Activated naive CD8-positive, alpha-beta T cell (primary cell): ENCODE data around the gene SQSTM1.
A peak's percentile ranks its signal among the peaks of the same experiment; 100 is the strongest.

ENCODE experiments used
- H3K27ac Mint-ChIP-seq: one replicate; pipeline ENCODE4 v1.8.0; 2021; ENCODE audit warnings: mixed read lengths
- H3K27me3 Mint-ChIP-seq: one replicate; pipeline ENCODE4 v1.8.0; 2021; ENCODE audit warnings: mixed read lengths
- H3K36me3 Mint-ChIP-seq: one replicate; pipeline ENCODE4 v1.8.0; 2021; ENCODE audit warnings: mixed read lengths
- H3K4me1 Mint-ChIP-seq: one replicate; pipeline ENCODE4 v1.8.0; 2021; ENCODE audit warnings: low read depth, mixed read lengths
- H3K4me3 Mint-ChIP-seq: one replicate; pipeline ENCODE4 v1.8.0; 2021; ENCODE audit warnings: mild to moderate bottlenecking, mixed read lengths
- H3K9me3 Mint-ChIP-seq: one replicate; pipeline ENCODE4 v1.8.0; 2021; ENCODE audit warnings: low read depth, mixed read lengths

Gene SQSTM1

DNA sequence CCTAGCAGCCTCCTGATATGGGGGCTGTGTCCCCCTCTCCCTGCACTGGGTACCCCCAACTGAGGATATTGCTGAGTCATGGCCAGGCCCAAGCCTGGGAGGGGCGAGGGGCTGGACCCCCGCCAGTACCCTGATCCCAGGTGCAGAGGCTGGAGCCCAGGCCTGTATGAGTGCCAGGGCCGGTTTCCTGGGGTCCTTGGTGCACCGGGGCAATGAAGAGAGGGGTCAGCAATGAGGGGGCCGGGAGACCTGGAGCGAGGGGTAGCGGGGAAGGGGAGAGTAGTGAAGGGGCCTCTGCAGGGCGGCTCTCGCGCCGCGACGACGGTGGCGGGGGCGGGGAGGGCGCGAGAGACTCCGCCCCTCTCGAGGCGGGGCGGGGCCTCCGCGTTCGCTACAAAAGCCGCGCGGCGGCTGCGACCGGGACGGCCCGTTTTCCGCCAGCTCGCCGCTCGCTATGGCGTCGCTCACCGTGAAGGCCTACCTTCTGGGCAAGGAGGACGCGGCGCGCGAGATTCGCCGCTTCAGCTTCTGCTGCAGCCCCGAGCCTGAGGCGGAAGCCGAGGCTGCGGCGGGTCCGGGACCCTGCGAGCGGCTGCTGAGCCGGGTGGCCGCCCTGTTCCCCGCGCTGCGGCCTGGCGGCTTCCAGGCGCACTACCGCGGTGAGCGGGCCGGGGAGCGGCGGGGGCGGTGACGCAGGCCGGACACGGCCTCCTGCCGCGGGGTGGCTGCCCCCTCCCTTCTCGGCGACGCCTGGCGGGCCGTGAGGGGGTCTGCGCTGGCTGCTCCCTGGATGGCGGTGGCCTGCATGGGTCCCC lies at the start of gene SQSTM1:
TSS of gene SQSTM1 (plus strand) at position 423 of the 815 bp plus-strand sequence. CDS start at position 455, 32 bp downstream.
- peaks cover 49% of the 10 kb centered on the region for H3K4me1 Mint-ChIP-seq

DNA sequence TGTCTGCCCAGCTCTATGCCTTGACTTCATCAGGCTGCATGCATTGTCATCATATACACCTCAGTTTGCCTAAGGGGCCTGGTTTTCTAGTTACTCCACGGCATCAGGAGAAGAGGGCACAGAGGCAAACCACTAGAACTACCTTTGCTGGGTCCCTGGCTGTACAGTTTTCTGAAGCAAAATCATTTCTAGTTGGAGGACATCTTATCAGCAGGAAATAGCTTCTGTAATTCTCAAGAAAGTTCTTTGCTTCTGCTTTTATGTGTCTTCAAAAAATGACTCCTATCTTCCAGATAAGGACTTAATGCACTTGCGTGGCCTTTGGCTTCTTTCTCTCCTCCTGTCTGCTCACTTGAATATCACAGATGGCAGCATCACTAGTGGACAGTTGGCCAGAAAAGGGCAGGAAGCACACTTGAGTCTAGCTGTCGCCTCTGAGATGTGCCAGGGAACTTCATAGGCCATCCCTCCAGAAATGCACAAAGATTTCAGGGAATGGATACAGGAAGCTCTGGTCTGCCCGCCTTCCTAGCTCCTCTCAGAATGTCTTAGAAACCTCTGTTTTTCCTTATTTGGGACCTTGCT lies 49.3 kb upstream of the SQSTM1 start:
- H3K4me1 Mint-ChIP-seq: peaks cover 11% of the 10 kb centered on the region
- H3K27ac Mint-ChIP-seq: no peak overlapping the region
- H3K27me3 Mint-ChIP-seq: no peaks in the 10 kb centered on the region
- no peaks in the 10 kb centered on the region for H3K9me3 Mint-ChIP-seq
- no peak overlapping the region for H3K4me3 Mint-ChIP-seq
- H3K36me3 Mint-ChIP-seq: no peaks in the 10 kb centered on the region

More for the DNA sequence above, at the start of gene SQSTM1:
- Mint-ChIP-seq H3K9me3 (no peaks in the 10 kb centered on the region), H3K4me3 (peak within 1 kb of the TSS; percentile 92), H3K27me3 (no peaks in the 10 kb centered on the region), H3K36me3 (peaks cover 5% of the 10 kb centered on the region), H3K27ac (peak within 1 kb of the TSS; percentile 86)

DNA sequence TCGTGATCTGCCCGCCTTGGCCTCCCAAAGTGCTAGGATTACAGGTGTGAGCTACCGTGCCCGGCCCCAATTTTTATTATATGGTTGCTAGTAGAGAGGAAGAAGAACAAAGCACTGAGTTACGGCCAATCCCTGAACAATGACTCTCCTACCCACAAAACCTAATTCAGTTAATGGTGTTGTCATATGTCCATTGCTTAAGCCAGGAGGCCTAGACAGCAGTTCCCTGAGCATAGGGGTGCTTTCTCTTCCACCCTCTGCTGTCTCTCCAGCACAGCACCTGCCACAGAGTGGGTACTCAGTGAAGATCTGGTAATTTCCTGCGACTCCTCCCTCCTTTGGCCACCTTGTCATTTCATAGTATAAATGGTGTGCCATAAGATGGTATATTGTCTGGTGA lies 48.4 kb upstream of the SQSTM1 start:
- Mint-ChIP-seq H3K27me3 (no peaks in the 10 kb centered on the region), H3K36me3 (no peaks in the 10 kb centered on the region), H3K9me3 (no peaks in the 10 kb centered on the region), H3K4me3 (no peak overlapping the region), H3K27ac (no peak overlapping the region), H3K4me1 (peaks cover 8% of the 10 kb centered on the region)

DNA sequence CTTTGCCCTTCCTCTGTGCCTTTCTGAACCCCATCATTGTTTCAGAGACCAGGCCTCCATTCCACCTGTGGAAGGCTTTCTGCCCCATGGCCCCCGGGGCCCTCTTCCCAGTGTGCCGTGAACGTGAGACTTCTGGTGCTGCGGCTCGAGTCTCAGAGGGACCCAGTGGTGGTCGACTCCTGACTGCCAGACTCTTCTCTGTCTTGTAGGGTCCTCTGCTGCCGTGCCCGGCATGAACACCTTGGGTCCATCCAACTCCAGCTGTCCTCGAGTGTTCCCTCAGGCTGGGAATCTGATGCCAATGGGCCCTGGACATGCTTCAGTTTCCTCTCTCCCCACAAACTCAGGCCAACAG lies 47.0 kb upstream of the SQSTM1 start:
- Mint-ChIP-seq H3K27ac (no peak overlapping the region), H3K9me3 (no peaks in the 10 kb centered on the region), H3K4me1 (peaks cover 2% of the 10 kb centered on the region), H3K27me3 (no peaks in the 10 kb centered on the region), H3K36me3 (no peaks in the 10 kb centered on the region), H3K4me3 (no peak overlapping the region)

DNA sequence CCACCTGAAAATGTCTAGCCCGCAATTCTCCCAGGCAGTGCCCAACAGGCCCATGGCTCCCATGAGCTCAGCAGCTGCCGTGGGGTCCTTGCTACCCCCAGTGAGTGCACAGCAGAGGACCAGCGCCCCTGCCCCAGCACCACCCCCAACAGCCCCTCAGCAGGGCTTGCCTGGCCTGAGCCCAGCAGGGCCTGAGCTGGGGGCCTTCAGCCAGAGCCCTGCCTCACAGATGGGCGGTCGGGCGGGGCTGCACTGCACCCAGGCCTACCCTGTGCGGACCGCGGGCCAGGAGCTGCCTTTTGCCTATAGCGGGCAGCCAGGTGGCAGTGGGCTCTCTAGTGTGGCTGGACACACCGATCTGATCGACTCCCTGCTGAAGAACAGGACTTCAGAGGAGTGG lies 46.3 kb upstream of the SQSTM1 start:
- no peaks in the 10 kb centered on the region for H3K9me3 Mint-ChIP-seq
- H3K27ac Mint-ChIP-seq: no peak overlapping the region
- H3K4me3 Mint-ChIP-seq: no peak overlapping the region
- H3K36me3 Mint-ChIP-seq: no peaks in the 10 kb centered on the region
- no peaks in the 10 kb centered on the region for H3K27me3 Mint-ChIP-seq
- H3K4me1 Mint-ChIP-seq: no peaks in the 10 kb centered on the region

DNA sequence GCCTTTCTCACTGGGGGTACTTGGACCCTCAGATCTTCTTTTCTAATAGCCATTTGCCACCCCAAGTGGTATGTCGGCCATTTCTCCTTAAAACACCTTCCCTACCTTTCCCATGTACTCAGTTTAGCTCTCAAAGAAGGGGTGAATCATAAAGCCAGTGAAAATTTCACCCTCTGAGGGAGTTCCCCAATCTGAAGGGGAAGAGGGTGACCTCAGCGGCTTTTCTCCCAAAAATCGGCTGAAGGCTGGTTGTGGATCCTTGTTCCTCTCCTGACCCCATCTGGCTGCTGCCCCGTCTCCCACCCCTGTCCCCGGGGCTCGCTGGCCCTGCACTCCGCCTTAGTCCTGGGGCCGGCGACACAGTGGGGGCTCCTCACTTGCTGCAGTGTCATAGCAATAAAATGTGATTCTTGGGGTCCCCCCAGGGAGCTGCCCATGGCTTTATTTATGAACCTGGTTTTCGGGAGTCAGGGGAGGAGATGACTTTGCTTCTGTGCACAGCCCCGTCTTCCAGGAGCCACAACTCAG lies 44.2 kb upstream of the SQSTM1 start:
- no peak overlapping the region for H3K27ac Mint-ChIP-seq
- H3K9me3 Mint-ChIP-seq: no peaks in the 10 kb centered on the region
- no peaks in the 10 kb centered on the region for H3K4me1 Mint-ChIP-seq
- H3K4me3 Mint-ChIP-seq: no peak overlapping the region
- no peaks in the 10 kb centered on the region for H3K27me3 Mint-ChIP-seq
- no peaks in the 10 kb centered on the region for H3K36me3 Mint-ChIP-seq

DNA sequence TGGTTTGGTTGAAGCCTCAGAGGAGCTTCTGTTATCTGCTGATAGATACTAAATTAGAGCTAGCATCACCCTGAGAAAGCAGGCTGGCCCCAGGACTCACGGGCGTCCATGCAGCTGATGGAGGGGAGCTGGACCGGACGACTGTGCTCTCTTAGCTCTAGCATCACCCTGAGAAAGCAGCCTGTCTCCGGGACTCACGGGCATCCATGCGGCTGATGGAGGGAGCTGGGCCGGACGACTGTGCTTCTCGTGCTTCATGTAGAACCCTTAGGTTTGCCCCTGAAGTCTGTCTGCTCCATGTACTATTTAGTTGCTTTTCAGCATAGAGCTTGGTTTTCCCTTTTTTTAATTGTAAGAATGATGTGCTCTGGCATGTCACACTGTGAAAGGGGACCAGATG lies 43.2 kb upstream of the SQSTM1 start:
- H3K4me3 Mint-ChIP-seq: no peak overlapping the region
- H3K27me3 Mint-ChIP-seq: no peaks in the 10 kb centered on the region
- no peaks in the 10 kb centered on the region for H3K4me1 Mint-ChIP-seq
- H3K9me3 Mint-ChIP-seq: no peaks in the 10 kb centered on the region
- no peak overlapping the region for H3K27ac Mint-ChIP-seq
- no peaks in the 10 kb centered on the region for H3K36me3 Mint-ChIP-seq

DNA sequence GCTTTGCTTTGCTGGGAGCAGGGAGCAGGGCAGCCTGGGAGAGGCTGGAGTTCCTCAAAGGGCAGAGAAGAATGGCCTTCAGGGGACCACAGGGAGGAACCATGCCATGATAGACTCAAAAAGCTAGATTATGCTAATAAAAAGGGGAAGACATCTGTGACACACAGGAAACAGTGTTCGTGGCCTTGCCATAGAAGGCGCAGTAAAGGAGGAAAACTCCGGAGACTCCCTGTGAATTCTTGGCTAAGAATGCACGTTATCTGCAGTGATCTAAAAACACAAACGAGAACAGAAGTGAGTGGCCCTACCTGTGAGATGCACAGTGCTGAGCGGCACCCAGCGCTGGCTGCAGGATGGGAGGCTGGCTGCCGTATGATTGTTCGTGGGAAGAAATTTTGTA lies 42.8 kb upstream of the SQSTM1 start:
- no peaks in the 10 kb centered on the region for H3K36me3 Mint-ChIP-seq

DNA sequence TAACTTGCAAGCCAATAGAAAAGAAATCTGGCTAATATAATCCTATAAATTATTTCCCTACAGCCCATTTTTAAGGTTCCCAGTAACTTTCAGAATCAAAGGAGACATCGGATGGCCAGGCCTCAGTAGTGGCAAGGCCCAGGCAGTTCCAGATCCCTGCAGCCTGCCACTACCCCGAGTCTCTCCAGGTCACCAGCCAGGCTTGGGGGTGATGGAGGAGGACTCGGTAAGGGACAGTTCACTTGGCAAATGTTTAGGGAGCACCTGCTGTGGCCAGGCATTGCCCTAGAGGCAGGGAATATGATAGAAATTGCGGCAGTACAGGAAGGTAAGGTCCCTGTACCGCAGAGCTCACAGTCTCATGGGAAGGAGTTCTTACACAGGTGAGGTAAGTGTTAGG lies 42.1 kb upstream of the SQSTM1 start:
- H3K4me3 Mint-ChIP-seq: no peak overlapping the region
- no peaks in the 10 kb centered on the region for H3K4me1 Mint-ChIP-seq
- H3K9me3 Mint-ChIP-seq: no peaks in the 10 kb centered on the region
- no peaks in the 10 kb centered on the region for H3K27me3 Mint-ChIP-seq
- H3K27ac Mint-ChIP-seq: peak overlapping the region; percentile 31
- H3K36me3 Mint-ChIP-seq: no peaks in the 10 kb centered on the region

More for the DNA sequence above, 42.8 kb upstream of the SQSTM1 start:
- Mint-ChIP-seq H3K9me3 (no peaks in the 10 kb centered on the region), H3K4me3 (no peak overlapping the region), H3K27ac (no peak overlapping the region), H3K27me3 (no peaks in the 10 kb centered on the region), H3K4me1 (no peaks in the 10 kb centered on the region)

DNA sequence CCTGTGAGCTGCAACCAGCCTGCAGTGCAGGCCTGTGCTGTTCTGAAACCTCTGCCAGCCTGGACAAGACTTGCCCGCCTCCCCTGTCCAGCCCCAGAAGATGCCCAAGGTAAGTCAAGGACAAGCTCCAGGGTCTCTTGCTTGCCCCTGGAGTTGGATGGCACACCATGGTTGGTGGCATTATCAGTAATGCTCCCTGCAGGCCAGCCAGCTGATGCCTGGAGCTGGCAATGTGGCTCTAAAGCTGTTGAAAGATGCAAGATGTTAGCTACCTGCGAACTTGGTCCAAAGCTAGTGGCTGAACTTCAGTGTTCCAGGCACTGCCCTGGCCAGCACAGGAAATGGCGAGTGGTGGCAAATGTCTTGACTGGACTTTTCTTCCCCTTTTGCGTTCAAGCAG lies 40.9 kb upstream of the SQSTM1 start:
- Mint-ChIP-seq H3K27me3 (no peaks in the 10 kb centered on the region), H3K36me3 (no peaks in the 10 kb centered on the region), H3K27ac (no peak overlapping the region), H3K4me1 (no peaks in the 10 kb centered on the region), H3K9me3 (no peaks in the 10 kb centered on the region), H3K4me3 (no peak overlapping the region)

DNA sequence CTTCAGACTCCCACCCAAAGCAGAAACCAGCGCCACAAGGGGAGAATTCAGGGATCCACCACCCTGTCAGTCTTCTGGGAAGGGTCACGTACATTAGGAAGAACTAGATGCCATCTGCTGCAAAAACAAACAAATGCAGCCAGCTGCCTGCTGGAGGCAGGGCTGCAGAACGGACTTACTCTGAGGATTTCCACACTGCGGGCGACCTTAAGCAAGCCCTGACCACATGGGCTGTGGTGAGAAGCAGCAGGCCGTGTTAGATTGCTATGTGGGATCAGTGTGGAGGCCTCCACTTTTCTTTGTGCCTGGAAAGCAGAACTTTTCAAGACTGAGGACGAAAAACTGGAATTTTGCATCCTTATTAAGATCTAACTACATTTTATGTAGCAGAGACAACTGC lies 40.3 kb upstream of the SQSTM1 start:
- no peak overlapping the region for H3K27ac Mint-ChIP-seq
- peaks cover 2% of the 10 kb centered on the region for H3K36me3 Mint-ChIP-seq
- H3K4me1 Mint-ChIP-seq: no peaks in the 10 kb centered on the region
- H3K27me3 Mint-ChIP-seq: no peaks in the 10 kb centered on the region
- no peaks in the 10 kb centered on the region for H3K9me3 Mint-ChIP-seq
- no peak overlapping the region for H3K4me3 Mint-ChIP-seq

DNA sequence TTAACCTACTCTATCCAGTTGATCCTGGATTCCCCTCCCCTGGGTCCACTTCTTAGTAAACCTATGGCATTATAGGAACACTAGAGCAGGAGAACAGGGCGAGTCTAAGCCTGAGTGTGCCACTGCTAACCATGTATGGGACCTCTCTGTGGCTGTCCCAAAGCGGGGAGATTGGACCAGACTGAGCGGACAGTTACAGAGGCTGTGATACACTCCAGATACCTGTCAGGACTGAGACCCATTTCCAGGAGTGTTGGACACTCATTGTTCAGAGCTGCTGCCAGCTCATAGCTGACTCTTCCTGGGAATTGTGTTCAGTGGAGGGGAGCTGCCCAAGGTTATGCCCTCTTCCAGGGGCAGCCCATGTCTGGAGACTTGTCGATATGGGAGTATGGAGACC lies 38.9 kb upstream of the SQSTM1 start:
- Mint-ChIP-seq H3K27me3 (no peaks in the 10 kb centered on the region), H3K9me3 (no peaks in the 10 kb centered on the region), H3K4me3 (no peak overlapping the region), H3K4me1 (no peaks in the 10 kb centered on the region), H3K36me3 (peaks cover 2% of the 10 kb centered on the region), H3K27ac (no peak overlapping the region)

DNA sequence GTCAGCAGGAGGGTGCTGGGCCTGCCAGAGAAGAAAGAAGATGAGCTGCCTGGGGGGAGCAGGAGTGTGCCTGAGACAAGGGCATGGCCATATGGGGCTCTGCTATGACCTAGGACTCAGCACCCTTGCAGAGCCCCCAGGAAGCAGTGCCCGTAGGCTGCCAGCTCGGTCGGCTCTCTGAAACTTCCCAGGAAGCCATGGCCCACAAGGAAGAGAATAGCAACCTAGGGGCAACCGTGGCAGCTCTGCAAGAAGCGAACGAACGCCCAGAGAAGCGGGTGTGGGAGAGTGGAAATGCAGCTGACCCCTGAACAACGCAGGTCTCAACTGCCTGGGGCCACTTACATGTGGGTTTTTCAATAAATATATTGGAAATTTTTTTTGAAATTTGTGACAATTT lies 37.6 kb upstream of the SQSTM1 start:
- Mint-ChIP-seq H3K36me3 (peaks cover 2% of the 10 kb centered on the region), H3K27me3 (no peaks in the 10 kb centered on the region), H3K9me3 (no peaks in the 10 kb centered on the region), H3K4me3 (no peak overlapping the region), H3K4me1 (no peaks in the 10 kb centered on the region), H3K27ac (no peak overlapping the region)

DNA sequence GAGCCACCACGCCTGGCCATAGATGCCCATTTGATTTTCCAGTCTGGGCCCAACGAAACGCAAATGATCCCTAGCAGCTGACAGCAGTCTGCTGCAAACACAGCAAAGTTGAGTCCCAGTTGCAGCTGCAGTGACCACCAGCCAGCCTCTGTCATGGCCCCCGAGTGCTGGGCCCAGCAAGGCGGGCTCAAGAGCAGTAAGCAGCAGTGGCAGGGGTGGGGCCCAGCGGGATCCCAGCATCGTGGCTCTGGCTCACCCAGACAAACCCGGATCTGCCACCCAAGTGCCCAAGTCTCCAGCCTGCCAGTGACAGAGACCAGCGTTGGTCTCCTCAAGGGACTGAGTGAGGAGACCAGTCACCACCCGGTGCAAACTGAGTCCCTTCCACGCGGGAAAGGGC lies 33.8 kb upstream of the SQSTM1 start:
- H3K27ac Mint-ChIP-seq: no peak overlapping the region
- peaks cover 2% of the 10 kb centered on the region for H3K36me3 Mint-ChIP-seq
- H3K9me3 Mint-ChIP-seq: no peaks in the 10 kb centered on the region
- no peak overlapping the region for H3K4me3 Mint-ChIP-seq
- H3K4me1 Mint-ChIP-seq: no peaks in the 10 kb centered on the region
- no peaks in the 10 kb centered on the region for H3K27me3 Mint-ChIP-seq

DNA sequence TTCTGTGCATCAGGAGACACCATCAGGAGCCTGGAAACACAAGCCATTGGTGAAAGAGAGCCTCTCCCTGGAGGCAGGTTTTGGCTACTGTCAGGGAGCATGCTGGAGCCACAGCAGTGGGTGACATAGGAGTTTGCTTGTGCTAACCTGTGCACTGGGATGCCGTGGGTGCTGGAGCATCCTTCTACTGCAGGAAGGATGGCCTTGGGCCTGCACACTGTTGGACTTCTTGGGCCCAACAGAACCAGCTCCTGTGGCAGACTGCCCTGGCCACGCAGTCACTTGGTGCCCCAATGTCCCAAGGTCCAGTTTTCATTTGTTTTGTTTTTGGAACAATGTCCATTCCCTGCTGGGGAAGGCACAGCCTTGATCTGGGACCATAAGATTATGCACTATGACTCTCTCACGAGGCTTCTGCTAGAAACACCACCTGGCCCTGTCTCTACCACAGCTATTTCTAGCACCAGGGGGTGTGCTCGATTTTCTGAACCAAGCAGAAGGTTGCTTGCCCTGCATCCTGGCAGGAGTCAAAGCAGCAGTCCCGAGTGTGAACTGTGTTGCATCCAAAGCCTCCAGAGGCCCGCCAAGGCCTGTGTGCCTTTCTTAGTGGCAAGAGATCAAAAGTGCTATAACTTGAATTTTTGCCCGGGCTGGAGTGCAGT lies 32.4 kb upstream of the SQSTM1 start:
- Mint-ChIP-seq H3K27me3 (no peaks in the 10 kb centered on the region), H3K4me3 (no peak overlapping the region), H3K27ac (no peak overlapping the region), H3K4me1 (peaks cover 3% of the 10 kb centered on the region), H3K36me3 (peaks cover 2% of the 10 kb centered on the region), H3K9me3 (no peaks in the 10 kb centered on the region)
